Measurements from ENCODE around the gene SSR4. TPM values are rescaled to one million over a fixed set of nuclear protein-coding genes. Genes with fewer than 3 reads are reported as not detected.
A peak's percentile ranks its signal among the peaks of the same experiment; 100 is the strongest.

SSR4 gene
- total RNA-seq, 4 donors from 2014 or later: 100 to 115 (median 109) TPM

DNA sequence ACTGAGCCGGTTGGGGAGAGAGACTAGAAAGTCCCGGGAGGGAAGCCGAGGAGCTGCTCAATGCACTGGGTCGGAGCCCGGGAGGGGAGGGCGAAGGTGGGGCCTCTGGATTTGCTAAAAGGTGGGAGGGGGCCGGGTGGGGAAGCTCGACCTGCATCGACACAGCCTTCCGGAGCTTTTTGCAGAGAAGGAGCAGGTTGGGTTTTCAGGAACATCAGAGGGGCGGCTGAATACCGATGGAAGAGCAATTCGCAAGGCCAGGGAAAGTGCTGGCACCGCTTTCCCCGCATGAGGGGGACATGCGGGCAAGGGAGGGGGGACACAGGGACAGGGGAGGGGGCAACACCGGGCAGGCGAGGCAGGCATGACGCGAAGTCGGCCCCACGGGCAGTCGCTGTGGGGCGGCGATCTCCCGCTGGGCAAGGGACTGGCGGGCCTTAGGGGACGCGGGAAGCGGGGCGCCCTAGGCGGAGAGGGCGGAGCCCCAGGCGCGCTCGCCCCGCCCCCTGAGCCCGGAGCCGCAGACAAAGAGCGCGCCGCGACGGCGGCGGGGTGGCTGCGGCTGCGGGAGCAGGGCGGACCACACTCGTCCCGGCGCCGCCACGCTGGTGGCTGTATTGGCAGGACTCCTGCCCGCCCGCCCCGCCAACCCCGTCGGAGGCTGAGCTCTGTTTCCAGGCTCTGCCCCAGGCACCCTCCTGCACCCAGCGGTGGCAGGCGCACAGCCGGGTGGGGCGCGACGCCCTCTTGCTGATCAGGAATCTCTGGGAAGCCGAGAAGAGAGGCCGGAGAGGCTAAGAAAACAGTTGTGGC, 24.3 kb downstream of the SSR4 start:
- intact Hi-C loops (cut with DNase I): no loop called here
- peak overlapping the region in 1 of 4 donors; percentile 33 for H3K27ac ChIP-seq (replicated peaks in 1 of 4)
- no peaks in the 10 kb centered on the region for H3K36me3 ChIP-seq
- peak overlapping the region; percentile 51 to 59 (median 54) for H3K4me3 ChIP-seq
- peaks cover 0 to 17% (median 14%) of the 10 kb centered on the region in 4 donors for H3K4me1 ChIP-seq
- TF ChIP-seq POLR2AphosphoS5 (IDR thresholded peaks at IDR 0.05) (no peak), EP300 (IDR thresholded peaks at IDR 0.05) (no peak), POLR2A (IDR thresholded peaks at IDR 0.05; ENCODE audit: low read depth) (no peak)
- TF ChIP-seq, protein P1, sequence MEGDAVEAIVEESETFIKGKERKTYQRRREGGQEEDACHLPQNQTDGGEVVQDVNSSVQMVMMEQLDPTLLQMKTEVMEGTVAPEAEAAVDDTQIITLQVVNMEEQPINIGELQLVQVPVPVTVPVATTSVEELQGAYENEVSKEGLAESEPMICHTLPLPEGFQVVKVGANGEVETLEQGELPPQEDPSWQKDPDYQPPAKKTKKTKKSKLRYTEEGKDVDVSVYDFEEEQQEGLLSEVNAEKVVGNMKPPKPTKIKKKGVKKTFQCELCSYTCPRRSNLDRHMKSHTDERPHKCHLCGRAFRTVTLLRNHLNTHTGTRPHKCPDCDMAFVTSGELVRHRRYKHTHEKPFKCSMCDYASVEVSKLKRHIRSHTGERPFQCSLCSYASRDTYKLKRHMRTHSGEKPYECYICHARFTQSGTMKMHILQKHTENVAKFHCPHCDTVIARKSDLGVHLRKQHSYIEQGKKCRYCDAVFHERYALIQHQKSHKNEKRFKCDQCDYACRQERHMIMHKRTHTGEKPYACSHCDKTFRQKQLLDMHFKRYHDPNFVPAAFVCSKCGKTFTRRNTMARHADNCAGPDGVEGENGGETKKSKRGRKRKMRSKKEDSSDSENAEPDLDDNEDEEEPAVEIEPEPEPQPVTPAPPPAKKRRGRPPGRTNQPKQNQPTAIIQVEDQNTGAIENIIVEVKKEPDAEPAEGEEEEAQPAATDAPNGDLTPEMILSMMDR (IDR thresholded peaks at IDR 0.05): no peak
- 22% methylated on average over 33 of the region's 67 CpGs for WGBS
- no peaks in the 10 kb centered on the region for H3K27me3 ChIP-seq
- DNase-seq (ENCODE audit: extremely low spot score): no peak
- no peaks in the 10 kb centered on the region for H3K9me3 ChIP-seq

DNA sequence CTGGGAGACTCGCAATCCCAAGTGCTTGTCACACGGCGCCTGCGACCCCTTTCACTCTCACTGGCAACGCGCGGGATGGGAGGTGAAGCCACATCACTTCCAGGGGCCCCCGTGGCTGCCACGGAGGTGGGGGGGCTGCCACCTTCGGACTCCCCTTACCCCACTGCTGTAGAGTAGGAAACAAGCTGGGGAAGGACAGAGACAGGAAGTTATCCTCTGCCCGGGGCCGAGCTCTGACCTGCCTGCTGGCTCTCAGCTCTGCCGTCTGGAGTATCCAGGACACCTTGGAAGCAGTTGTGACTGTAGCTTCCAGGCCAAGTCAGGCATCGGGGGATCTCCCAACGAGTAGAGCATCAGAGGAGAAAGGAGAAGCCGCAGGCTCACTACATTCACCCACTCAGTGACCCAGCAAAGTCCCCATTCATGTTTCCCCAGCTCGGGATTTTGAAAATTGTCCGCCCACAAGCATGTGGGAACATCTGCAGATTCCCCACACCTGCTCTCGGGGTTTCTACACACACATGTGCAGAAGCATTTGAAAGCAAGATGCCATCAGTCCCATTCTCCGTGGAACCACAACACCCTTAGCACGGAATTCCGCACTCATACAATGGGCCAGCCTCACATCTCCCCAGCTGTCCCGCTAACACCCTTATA, 25.0 kb downstream of the SSR4 start:
- DNase-seq (ENCODE audit: extremely low spot score): no peak
- Histone ChIP-seq H3K4me1 (peaks cover 0 to 17% (median 14%) of the 10 kb centered on the region in 4 donors), H3K4me3 (peak overlapping the region; percentile 51 to 59 (median 54)), H3K27ac (replicated peaks in 1 of 4) (peak overlapping the region in 1 of 4 donors; percentile 33), H3K27me3 (no peaks in the 10 kb centered on the region), H3K36me3 (no peaks in the 10 kb centered on the region), H3K9me3 (no peaks in the 10 kb centered on the region)
- TF ChIP-seq POLR2A (IDR thresholded peaks at IDR 0.05; ENCODE audit: low read depth) (no peak), EP300 (IDR thresholded peaks at IDR 0.05) (no peak), POLR2AphosphoS5 (IDR thresholded peaks at IDR 0.05) (no peak)
- TF ChIP-seq, protein P1 (IDR thresholded peaks at IDR 0.05): no peak
- intact Hi-C loops (cut with DNase I): no loop called here
- WGBS: 68% methylated on average over 7 of the region's 23 CpGs

DNA sequence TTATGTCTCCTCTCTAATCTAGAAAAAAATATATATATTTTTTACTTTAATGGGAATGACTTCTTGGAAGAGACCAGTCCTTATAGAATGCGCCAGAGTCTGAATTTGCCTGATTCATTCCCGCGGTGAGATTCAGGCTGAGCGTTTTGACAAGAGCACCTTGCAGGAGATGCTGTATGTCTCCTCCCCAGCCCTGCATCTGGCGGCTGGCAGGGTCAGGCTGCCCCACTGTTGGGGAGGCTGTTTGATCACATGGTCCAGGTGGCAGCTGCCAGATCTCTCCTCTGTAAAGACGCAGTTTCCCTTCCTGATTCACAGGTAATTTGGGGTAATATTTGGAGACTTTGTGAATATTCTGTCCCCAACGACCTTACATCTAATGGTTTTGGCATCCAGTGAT, 26.1 kb downstream of the SSR4 start:
- H3K36me3 ChIP-seq: no peaks in the 10 kb centered on the region
- DNase-seq (ENCODE audit: extremely low spot score): no peak
- 87% methylated on average over 7 of the region's 7 CpGs for WGBS

DNA sequence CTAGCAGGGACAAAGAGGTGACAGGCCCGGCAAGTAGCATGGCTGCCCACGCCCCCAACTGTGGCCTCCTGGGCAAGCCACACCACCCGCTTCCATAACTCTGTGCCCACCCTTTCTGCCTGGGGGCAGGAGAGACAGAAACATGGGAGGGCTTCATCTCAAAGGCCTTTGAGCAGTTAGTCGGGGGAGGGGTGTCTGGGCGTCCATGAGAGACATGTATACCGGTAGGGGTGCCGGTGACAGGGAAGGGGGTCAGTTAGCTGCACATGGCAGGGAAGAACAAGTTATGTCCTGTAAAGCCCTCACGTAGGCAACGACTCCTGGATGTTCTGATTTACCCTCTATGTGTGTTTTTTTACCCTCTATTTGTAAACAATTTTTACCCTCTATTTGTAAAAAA, 26.6 kb downstream of the SSR4 start:
- WGBS: 87% methylated on average over 9 of the region's 9 CpGs
- no peak for TF ChIP-seq EP300 (IDR thresholded peaks at IDR 0.05)
- TF ChIP-seq POLR2AphosphoS5 (IDR thresholded peaks at IDR 0.05): no peak
- TF ChIP-seq, protein P1 (IDR thresholded peaks at IDR 0.05): no peak
- TF ChIP-seq POLR2A (IDR thresholded peaks at IDR 0.05; ENCODE audit: low read depth): no peak
- Histone ChIP-seq H3K27ac (replicated peaks in 1 of 4) (no peak overlapping the region), H3K4me3 (no peak overlapping the region), H3K27me3 (no peaks in the 10 kb centered on the region), H3K4me1 (peaks cover 0 to 17% (median 14%) of the 10 kb centered on the region in 4 donors), H3K9me3 (no peaks in the 10 kb centered on the region), H3K36me3 (no peaks in the 10 kb centered on the region)
- DNase-seq (ENCODE audit: extremely low spot score): no peak
- intact Hi-C loops (cut with DNase I): no loop called here

More for the DNA sequence above, 26.1 kb downstream of the SSR4 start:
- Histone ChIP-seq H3K27ac (replicated peaks in 1 of 4) (no peak overlapping the region), H3K9me3 (no peaks in the 10 kb centered on the region), H3K27me3 (no peaks in the 10 kb centered on the region), H3K4me3 (no peak overlapping the region), H3K4me1 (peaks cover 0 to 17% (median 14%) of the 10 kb centered on the region in 4 donors)
- intact Hi-C loops (cut with DNase I): no loop called here
- TF ChIP-seq POLR2A (IDR thresholded peaks at IDR 0.05; ENCODE audit: low read depth) (no peak), POLR2AphosphoS5 (IDR thresholded peaks at IDR 0.05) (no peak)
- TF ChIP-seq, protein P1 (IDR thresholded peaks at IDR 0.05): no peak
